OCI-LY3 (cell line): ENCODE measurements around the gene ERP29.

Experiments
- H2AFZ ChIP-seq: fragments of 200-600, 300-600 bp; shearing (Covaris generic); 2 replicates; pipeline ENCODE4 v1.6.0; 2014; ENCODE audit warnings: antibody characterized with exemption, low read depth, low read length
- H3K27ac ChIP-seq: fragments of 200-600, 300-600 bp; sonication (generic); 2 replicates; pipeline ENCODE4 v1.5.1; 2014; ENCODE audit warnings: mild to moderate bottlenecking, low read length, moderate library complexity, mixed read lengths
- H3K27me3 ChIP-seq: fragments of 200-600, 300-600 bp; sonication (generic); 2 replicates; pipeline ENCODE4 v1.6.1; 2014; ENCODE audit warnings: low read depth, low read length, mixed read lengths
- H3K36me3 ChIP-seq: fragments of 200-600, 300-600 bp; sonication (generic); replicated peaks from 2 replicates; pipeline ENCODE3; 2014; ENCODE audit warnings: low read depth, low read length, mixed read lengths
- H3K4me1 ChIP-seq: fragments of 300-600, 200-600 bp; sonication (generic); 2 replicates; pipeline ENCODE4 v1.6.1; 2014; ENCODE audit warnings: low read length, mixed read lengths
- H3K4me2 ChIP-seq: fragments of 200-600, 300-600 bp; sonication (generic); 2 replicates; pipeline ENCODE4 v1.6.1; 2014; ENCODE audit warnings: low read length, mixed read lengths
- H3K4me3 ChIP-seq: fragments of 300-600, 200-600 bp; sonication (generic); 2 replicates; pipeline ENCODE4 v1.5.1; 2014; ENCODE audit warnings: antibody characterized with exemption, mild to moderate bottlenecking, low read length, moderate library complexity
- H3K79me2 ChIP-seq: fragments of 300-600, 200-600 bp; shearing (Covaris generic); 2 replicates; pipeline ENCODE4 v1.6.1; 2014; ENCODE audit warnings: mild to moderate bottlenecking, low read length, mixed read lengths
- H3K9ac ChIP-seq: fragments of 300-600, 200-600 bp; shearing (Covaris generic); 2 replicates; pipeline ENCODE4 v1.6.0; 2014; ENCODE audit warnings: mild to moderate bottlenecking, low read length, moderate library complexity
- H3K9me3 ChIP-seq: fragments of 200-600, 300-600 bp; shearing (Covaris generic); 2 replicates; pipeline ENCODE4 v1.6.1; 2014; ENCODE audit warnings: low read length, mixed read lengths; ENCODE audit not compliant: insufficient read depth
- H4K20me1 ChIP-seq: fragments of 200-600, 300-600 bp; sonication (generic); 2 replicates; pipeline ENCODE4 v1.6.1; 2016; ENCODE audit warnings: low read length, mixed read lengths; ENCODE audit not compliant: insufficient read depth
- CTCF ChIP-seq: fragments of 200-600, 300-600 bp; sonication (generic); IDR thresholded peaks from 2 replicates; pipeline ENCODE4 v1.5.1; 2014; ENCODE audit warnings: antibody characterized with exemption, low read length, low read depth
- EZH2phosphoT487 ChIP-seq: fragments of 200-600 bp; shearing (Covaris generic); IDR thresholded peaks from 2 replicates; pipeline ENCODE4 v1.6.1; 2018; ENCODE audit warnings: antibody characterized with exemption, mixed run types, low read depth

ERP29 gene

GRCh38 chr12:112010415-112011344, 2.5 kb upstream of the ERP29 start:
- Histone ChIP-seq H3K9ac (no peak overlapping the region), H3K27me3 (no peaks in the 10 kb centered on the region), H3K4me2 (no peak overlapping the region), H2AFZ (no peak overlapping the region), H4K20me1 (peaks cover 4% of the 10 kb centered on the region; the same call in 1 of the 2 replicates), H3K4me1 (peaks cover 62% of the 10 kb centered on the region), H3K36me3 (peaks cover 31% of the 10 kb centered on the region), H3K4me3 (no peak overlapping the region), H3K79me2 (peaks cover 42% of the 10 kb centered on the region), H3K9me3 (peaks cover 5% of the 10 kb centered on the region; the same call in 1 of the 2 replicates), H3K27ac (no peak overlapping the region)
- TF ChIP-seq EZH2phosphoT487, result no peak
- TF ChIP-seq CTCF, result no peak

GRCh38 chr12:112011685-112012084, 1.5 kb upstream of the ERP29 start:
- no peak overlapping the region for H3K27ac ChIP-seq
- no peak overlapping the region for H2AFZ ChIP-seq
- peaks cover 53% of the 10 kb centered on the region for H3K4me1 ChIP-seq
- peaks cover 14% of the 10 kb centered on the region; the same call in 1 of the 2 replicates for H4K20me1 ChIP-seq
- H3K9me3 ChIP-seq, result peaks cover 9% of the 10 kb centered on the region; the same call in 1 of the 2 replicates
- H3K36me3 ChIP-seq, result peaks cover 39% of the 10 kb centered on the region
- peaks cover 52% of the 10 kb centered on the region for H3K79me2 ChIP-seq
- H3K27me3 ChIP-seq, result no peaks in the 10 kb centered on the region
- peak overlapping the region; percentile 90 for H3K4me2 ChIP-seq
- H3K9ac ChIP-seq, result peak overlapping the region; percentile 96
- H3K4me3 ChIP-seq, result peak overlapping the region; percentile 86
- TF ChIP-seq CTCF, result no peak
- no peak for TF ChIP-seq EZH2phosphoT487

- H3K4me3 ChIP-seq, result peak overlapping the region; percentile 97
- H3K4me1 ChIP-seq, result peaks cover 43% of the 10 kb centered on the region
- peaks cover 33% of the 10 kb centered on the region for H4K20me1 ChIP-seq
- H3K27me3 ChIP-seq, result no peaks in the 10 kb centered on the region
- H3K27ac ChIP-seq, result peak overlapping the region; percentile 99
- no peak overlapping the region; the same call in 1 of the 2 replicates for H2AFZ ChIP-seq
- TF ChIP-seq CTCF (peak; percentile 3; the same call in 1 of the 2 replicates), EZH2phosphoT487 (no peak)
- H3K4me2 ChIP-seq, result peak overlapping the region; percentile 97
- H3K79me2 ChIP-seq, result peaks cover 74% of the 10 kb centered on the region
- peak overlapping the region; percentile 95 for H3K9ac ChIP-seq
- peaks cover 53% of the 10 kb centered on the region for H3K36me3 ChIP-seq
- H3K9me3 ChIP-seq, result peaks cover 9% of the 10 kb centered on the region; the same call in 1 of the 2 replicates
Observed at GRCh38 chr12:112013601-112014402, 576 bp downstream of the ERP29 start.
